Neural cell (in vitro differentiated cells): Measurements from ENCODE around the gene TMCO4. TPM values are rescaled to one million over a fixed set of nuclear protein-coding genes. Genes with fewer than 3 reads are reported as not detected.

ENCODE experiments used
- H2AFZ ChIP-seq: fragments of 200-600, 300-800 bp; sonication (generic), shearing (Covaris generic); 2 replicates; pipeline ENCODE4 v1.6.0; 2014; ENCODE audit warnings: low read depth, mild to moderate bottlenecking, antibody characterized with exemption, low read length, moderate library complexity
- H3F3A ChIP-seq: fragments of 200-600 bp; shearing (Covaris generic); 2 replicates; pipeline ENCODE4 v1.6.1; 2016; ENCODE audit warnings: mild to moderate bottlenecking, moderate library complexity, mixed read lengths, antibody characterized with exemption, low read length; ENCODE audit not compliant: insufficient read depth, poor library complexity, severe bottlenecking
- H3K27ac ChIP-seq: fragments of 200-600, 300-800 bp; sonication (generic), shearing (Covaris generic); 2 replicates; pipeline ENCODE4 v1.5.1; 2014; ENCODE audit warnings: mild to moderate bottlenecking, low read length, moderate library complexity
- H3K27me3 ChIP-seq: fragments of 300-800, 200-600 bp; sonication (generic), shearing (Covaris generic); 2 replicates; pipeline ENCODE4 v1.6.0; 2014; ENCODE audit warnings: mild to moderate bottlenecking, low read depth, low read length, moderate library complexity; ENCODE audit not compliant: insufficient read depth
- H3K36me3 ChIP-seq: fragments of 300-800, 200-600 bp; sonication (generic), shearing (Covaris generic); 2 replicates; pipeline ENCODE4 v1.5.1; 2014; ENCODE audit warnings: mild to moderate bottlenecking, antibody characterized with exemption, low read length, moderate library complexity; ENCODE audit not compliant: insufficient read depth
- H3K4me2 ChIP-seq: fragments of 300-800, 200-600 bp; sonication (generic), shearing (Covaris generic); 2 replicates; pipeline ENCODE4 v1.6.0; 2014; ENCODE audit warnings: mild to moderate bottlenecking, low read length
- H3K4me3 ChIP-seq: fragments of 300-800, 200-600 bp; sonication (generic), shearing (Covaris generic); 2 replicates; pipeline ENCODE4 v1.5.1; 2014; ENCODE audit warnings: mild to moderate bottlenecking, low read length, moderate library complexity
- H3K79me2 ChIP-seq: fragments of 200-600 bp; shearing (Covaris generic); replicated peaks from 2 replicates; pipeline ENCODE4 v1.6.0; 2014; ENCODE audit warnings: mild to moderate bottlenecking, low read length, moderate library complexity; ENCODE audit not compliant: insufficient read depth
- H3K9ac ChIP-seq: fragments of 300-800, 200-600 bp; sonication (generic), shearing (Covaris generic); 2 replicates; pipeline ENCODE4 v1.6.1; 2016; ENCODE audit warnings: mild to moderate bottlenecking, low read length, mixed read lengths
- H3K9me2 ChIP-seq: fragments of 200-600 bp; shearing (Covaris generic); 2 replicates; pipeline ENCODE4 v1.6.1; 2016; ENCODE audit warnings: mild to moderate bottlenecking, low read length, mixed read lengths; ENCODE audit not compliant: insufficient read depth
- H3K9me3 ChIP-seq: fragments of 200-600, 300-800 bp; sonication (generic), shearing (Covaris generic); 2 replicates; pipeline ENCODE4 v1.6.1; 2016; ENCODE audit warnings: mild to moderate bottlenecking, mixed run types, low read length, moderate library complexity, mixed read lengths
- H4K20me1 ChIP-seq: fragments of 200-600 bp; shearing (Covaris generic); 2 replicates; pipeline ENCODE4 v1.6.1; 2016; ENCODE audit warnings: mild to moderate bottlenecking, mixed run types; ENCODE audit not compliant: insufficient read depth
- EP300 ChIP-seq: fragments of 450-650 bp; conservative IDR thresholded peaks from 2 replicates; pipeline ENCODE4 v1.6.1; 2014; ENCODE audit warnings: antibody characterized with exemption, mild to moderate bottlenecking, moderate library complexity; ENCODE audit not compliant: poor library complexity, severe bottlenecking
- EZH2 ChIP-seq: fragments of 200-600, 300-800 bp; shearing (Covaris generic), sonication (generic); IDR thresholded peaks from 2 replicates; pipeline ENCODE4 v1.6.1; 2014; ENCODE audit warnings: antibody characterized with exemption, low read length, borderline replicate concordance, mild to moderate bottlenecking; ENCODE audit not compliant: insufficient read depth, poor library complexity, severe bottlenecking
- MXI1 ChIP-seq: fragments of 450-650 bp; conservative IDR thresholded peaks from 2 replicates; pipeline ENCODE4 v1.6.1; 2014; ENCODE audit warnings: antibody characterized with exemption, mild to moderate bottlenecking; ENCODE audit not compliant: poor library complexity, severe bottlenecking
- POLR2AphosphoS5 ChIP-seq: IDR thresholded peaks from 2 replicates; pipeline ENCODE4 v1.6.1; 2012
- RAD21 ChIP-seq: fragments of 450-650 bp; conservative IDR thresholded peaks from 2 replicates; pipeline ENCODE4 v1.6.1; 2014; ENCODE audit warnings: antibody characterized with exemption, mild to moderate bottlenecking, moderate library complexity
- SMC3 ChIP-seq: fragments of 450-650 bp; conservative IDR thresholded peaks from 2 replicates; pipeline ENCODE4 v1.6.1; 2014; ENCODE audit warnings: antibody characterized with exemption, mild to moderate bottlenecking, moderate library complexity; ENCODE audit not compliant: poor library complexity
- TAF1 ChIP-seq: IDR thresholded peaks from 2 replicates; pipeline ENCODE4 v1.6.1; 2012; ENCODE audit warnings: low read depth
- polyA plus RNA-seq: library from polyadenylated mRNA; depleted of rRNA; stranded (reverse); fragments of >200 nt; gene quantifications from 2 replicates; pipeline ENCODE4 v1.2.3, GENCODE V29; 2014
- TF ChIP-seq, protein P1 (sequence below): fragments of 450-650 bp; IDR thresholded peaks from 2 replicates; pipeline ENCODE4 v1.5.1; 2014; ENCODE audit warnings: antibody characterized with exemption, mild to moderate bottlenecking, moderate library complexity; ENCODE audit not compliant: poor library complexity, severe bottlenecking
- TF ChIP-seq, protein P2 (sequence below): IDR thresholded peaks from 2 replicates; pipeline ENCODE4 v1.6.1; 2012; ENCODE audit warnings: borderline replicate concordance

TMCO4 gene
- polyA plus RNA-seq, 1 donor from 2014 or later = not detected

DNA sequence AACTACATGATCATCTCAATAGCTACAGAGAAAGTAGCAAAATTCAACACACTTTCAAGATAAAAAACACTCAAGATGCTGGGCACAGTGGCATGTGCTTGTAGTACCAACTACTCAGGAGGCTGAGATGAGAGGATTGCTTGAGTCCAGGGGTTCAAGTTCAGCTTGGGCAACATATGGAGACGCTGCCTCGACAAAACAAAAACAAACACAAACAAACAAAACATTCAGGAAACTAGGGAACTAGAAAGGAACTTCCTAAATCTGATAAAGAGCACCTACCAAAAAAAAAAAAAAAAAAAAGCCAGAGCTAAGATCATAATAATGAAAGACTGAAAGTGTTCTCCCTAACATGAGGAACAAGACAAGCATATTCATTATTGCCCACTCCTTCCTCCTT, 38.1 kb upstream of the TMCO4 start:
- no peak overlapping the region for H3K4me3 ChIP-seq
- H3K9ac ChIP-seq = no peak overlapping the region
- no peaks in the 10 kb centered on the region for H3K79me2 ChIP-seq
- TF ChIP-seq, protein P1, sequence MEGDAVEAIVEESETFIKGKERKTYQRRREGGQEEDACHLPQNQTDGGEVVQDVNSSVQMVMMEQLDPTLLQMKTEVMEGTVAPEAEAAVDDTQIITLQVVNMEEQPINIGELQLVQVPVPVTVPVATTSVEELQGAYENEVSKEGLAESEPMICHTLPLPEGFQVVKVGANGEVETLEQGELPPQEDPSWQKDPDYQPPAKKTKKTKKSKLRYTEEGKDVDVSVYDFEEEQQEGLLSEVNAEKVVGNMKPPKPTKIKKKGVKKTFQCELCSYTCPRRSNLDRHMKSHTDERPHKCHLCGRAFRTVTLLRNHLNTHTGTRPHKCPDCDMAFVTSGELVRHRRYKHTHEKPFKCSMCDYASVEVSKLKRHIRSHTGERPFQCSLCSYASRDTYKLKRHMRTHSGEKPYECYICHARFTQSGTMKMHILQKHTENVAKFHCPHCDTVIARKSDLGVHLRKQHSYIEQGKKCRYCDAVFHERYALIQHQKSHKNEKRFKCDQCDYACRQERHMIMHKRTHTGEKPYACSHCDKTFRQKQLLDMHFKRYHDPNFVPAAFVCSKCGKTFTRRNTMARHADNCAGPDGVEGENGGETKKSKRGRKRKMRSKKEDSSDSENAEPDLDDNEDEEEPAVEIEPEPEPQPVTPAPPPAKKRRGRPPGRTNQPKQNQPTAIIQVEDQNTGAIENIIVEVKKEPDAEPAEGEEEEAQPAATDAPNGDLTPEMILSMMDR = no peak
- TF ChIP-seq EP300 (no peak), EZH2 (no peak), MXI1 (no peak), POLR2AphosphoS5 (no peak), RAD21 (no peak), TAF1 (no peak)
- TF ChIP-seq, protein P2, sequence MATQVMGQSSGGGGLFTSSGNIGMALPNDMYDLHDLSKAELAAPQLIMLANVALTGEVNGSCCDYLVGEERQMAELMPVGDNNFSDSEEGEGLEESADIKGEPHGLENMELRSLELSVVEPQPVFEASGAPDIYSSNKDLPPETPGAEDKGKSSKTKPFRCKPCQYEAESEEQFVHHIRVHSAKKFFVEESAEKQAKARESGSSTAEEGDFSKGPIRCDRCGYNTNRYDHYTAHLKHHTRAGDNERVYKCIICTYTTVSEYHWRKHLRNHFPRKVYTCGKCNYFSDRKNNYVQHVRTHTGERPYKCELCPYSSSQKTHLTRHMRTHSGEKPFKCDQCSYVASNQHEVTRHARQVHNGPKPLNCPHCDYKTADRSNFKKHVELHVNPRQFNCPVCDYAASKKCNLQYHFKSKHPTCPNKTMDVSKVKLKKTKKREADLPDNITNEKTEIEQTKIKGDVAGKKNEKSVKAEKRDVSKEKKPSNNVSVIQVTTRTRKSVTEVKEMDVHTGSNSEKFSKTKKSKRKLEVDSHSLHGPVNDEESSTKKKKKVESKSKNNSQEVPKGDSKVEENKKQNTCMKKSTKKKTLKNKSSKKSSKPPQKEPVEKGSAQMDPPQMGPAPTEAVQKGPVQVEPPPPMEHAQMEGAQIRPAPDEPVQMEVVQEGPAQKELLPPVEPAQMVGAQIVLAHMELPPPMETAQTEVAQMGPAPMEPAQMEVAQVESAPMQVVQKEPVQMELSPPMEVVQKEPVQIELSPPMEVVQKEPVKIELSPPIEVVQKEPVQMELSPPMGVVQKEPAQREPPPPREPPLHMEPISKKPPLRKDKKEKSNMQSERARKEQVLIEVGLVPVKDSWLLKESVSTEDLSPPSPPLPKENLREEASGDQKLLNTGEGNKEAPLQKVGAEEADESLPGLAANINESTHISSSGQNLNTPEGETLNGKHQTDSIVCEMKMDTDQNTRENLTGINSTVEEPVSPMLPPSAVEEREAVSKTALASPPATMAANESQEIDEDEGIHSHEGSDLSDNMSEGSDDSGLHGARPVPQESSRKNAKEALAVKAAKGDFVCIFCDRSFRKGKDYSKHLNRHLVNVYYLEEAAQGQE = no peak
- H3F3A ChIP-seq = no peaks in the 10 kb centered on the region
- no peaks in the 10 kb centered on the region for H3K27me3 ChIP-seq
- no peak overlapping the region for H2AFZ ChIP-seq
- H3K27ac ChIP-seq = no peak overlapping the region
- H3K4me2 ChIP-seq = no peak overlapping the region
- H3K36me3 ChIP-seq = no peaks in the 10 kb centered on the region
- no peaks in the 10 kb centered on the region for H3K9me3 ChIP-seq
- H3K9me2 ChIP-seq = no peaks in the 10 kb centered on the region
- no peaks in the 10 kb centered on the region for H4K20me1 ChIP-seq

DNA sequence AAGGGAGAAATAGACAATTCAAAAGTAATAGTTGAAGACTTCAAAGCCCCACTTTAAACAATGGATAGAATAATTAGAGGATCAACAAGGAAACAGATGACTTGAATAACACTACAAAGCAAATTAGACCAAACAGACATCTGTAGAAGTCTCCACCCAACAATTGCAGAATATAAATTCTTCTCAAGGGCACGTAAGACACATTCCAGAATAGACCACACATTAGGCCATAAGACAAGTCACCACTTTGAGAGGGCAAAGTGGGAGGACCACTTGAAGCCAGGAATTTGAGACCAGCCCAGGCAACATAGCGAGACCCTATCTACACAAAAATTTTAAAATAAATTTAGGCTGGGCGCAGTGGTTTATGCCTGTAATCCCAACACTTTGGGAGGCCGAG, 35.9 kb upstream of the TMCO4 start:
- TF ChIP-seq TAF1 (no peak), MXI1 (no peak), EZH2 (no peak), SMC3 (no peak), POLR2AphosphoS5 (no peak), EP300 (no peak), RAD21 (no peak)
- TF ChIP-seq, protein P1 = no peak
- TF ChIP-seq, protein P2 = no peak
- H3K79me2 ChIP-seq = no peaks in the 10 kb centered on the region
- no peaks in the 10 kb centered on the region for H3F3A ChIP-seq
- no peaks in the 10 kb centered on the region for H3K9me3 ChIP-seq
- H3K4me3 ChIP-seq = no peak overlapping the region
- no peaks in the 10 kb centered on the region for H3K9me2 ChIP-seq
- H3K36me3 ChIP-seq = no peaks in the 10 kb centered on the region
- no peaks in the 10 kb centered on the region for H3K27me3 ChIP-seq
- no peak overlapping the region for H3K9ac ChIP-seq
- H4K20me1 ChIP-seq = no peaks in the 10 kb centered on the region
- no peak overlapping the region for H3K4me2 ChIP-seq
- no peak overlapping the region for H3K27ac ChIP-seq
- H2AFZ ChIP-seq = no peak overlapping the region
